ENCODE results near the gene FBN3. TPM values are rescaled to one million over a fixed set of nuclear protein-coding genes. Genes with fewer than 3 reads are reported as not detected.
"Not testable (repeated sequence)": the region's sequence is repeated elsewhere in the genome, so short reads cannot be mapped to it uniquely, and the experiment has no call there.

The FBN3 gene
- polyA plus RNA-seq, 1 donor from 2014 or later = 52.7 TPM

DNA sequence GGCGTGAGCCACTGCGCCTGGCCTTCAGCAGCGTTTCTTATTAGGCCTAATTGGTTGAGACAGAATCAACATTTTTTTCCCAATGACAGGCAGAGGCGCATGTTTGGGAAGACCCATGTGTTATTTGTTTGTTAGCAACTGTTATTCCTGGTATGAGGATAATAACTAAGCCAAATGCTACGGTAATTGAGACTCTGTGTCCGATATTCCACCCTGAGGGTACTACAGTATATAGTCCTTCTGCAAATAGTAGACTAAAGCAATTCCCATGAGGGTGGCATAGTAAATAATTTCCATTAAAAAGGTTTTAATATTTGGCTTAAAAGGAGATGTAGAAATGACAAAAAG lies 115.2 kb downstream of the FBN3 start:
- Histone ChIP-seq H3K27me3 (ENCODE audit: insufficient read depth, low read depth, low read length) (no peaks in the 10 kb centered on the region), H3K27ac (ENCODE audit: low read length) (no peak overlapping the region), H3K4me2 (ENCODE audit: low read length) (no peak overlapping the region), H4K20me1 (ENCODE audit: insufficient read depth) (no peaks in the 10 kb centered on the region), H3K36me3 (ENCODE audit: insufficient read depth, low read length) (no peaks in the 10 kb centered on the region), H2AFZ (ENCODE audit: low read depth, low read length) (no peak overlapping the region), H3F3A (ENCODE audit: insufficient read depth, low read length, poor library complexity, severe bottlenecking) (no peaks in the 10 kb centered on the region), H3K4me3 (ENCODE audit: low read length) (no peak overlapping the region), H3K9ac (ENCODE audit: low read length) (no peak overlapping the region), H3K79me2 (replicated peaks; ENCODE audit: insufficient read depth, low read length) (no peaks in the 10 kb centered on the region), H3K9me3 (ENCODE audit: low read length) (no peaks in the 10 kb centered on the region), H3K9me2 (ENCODE audit: insufficient read depth, low read length) (no peaks in the 10 kb centered on the region)
- TF ChIP-seq, protein P1, sequence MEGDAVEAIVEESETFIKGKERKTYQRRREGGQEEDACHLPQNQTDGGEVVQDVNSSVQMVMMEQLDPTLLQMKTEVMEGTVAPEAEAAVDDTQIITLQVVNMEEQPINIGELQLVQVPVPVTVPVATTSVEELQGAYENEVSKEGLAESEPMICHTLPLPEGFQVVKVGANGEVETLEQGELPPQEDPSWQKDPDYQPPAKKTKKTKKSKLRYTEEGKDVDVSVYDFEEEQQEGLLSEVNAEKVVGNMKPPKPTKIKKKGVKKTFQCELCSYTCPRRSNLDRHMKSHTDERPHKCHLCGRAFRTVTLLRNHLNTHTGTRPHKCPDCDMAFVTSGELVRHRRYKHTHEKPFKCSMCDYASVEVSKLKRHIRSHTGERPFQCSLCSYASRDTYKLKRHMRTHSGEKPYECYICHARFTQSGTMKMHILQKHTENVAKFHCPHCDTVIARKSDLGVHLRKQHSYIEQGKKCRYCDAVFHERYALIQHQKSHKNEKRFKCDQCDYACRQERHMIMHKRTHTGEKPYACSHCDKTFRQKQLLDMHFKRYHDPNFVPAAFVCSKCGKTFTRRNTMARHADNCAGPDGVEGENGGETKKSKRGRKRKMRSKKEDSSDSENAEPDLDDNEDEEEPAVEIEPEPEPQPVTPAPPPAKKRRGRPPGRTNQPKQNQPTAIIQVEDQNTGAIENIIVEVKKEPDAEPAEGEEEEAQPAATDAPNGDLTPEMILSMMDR (IDR thresholded peaks at IDR 0.05; ENCODE audit: poor library complexity, severe bottlenecking) = no peak
- TF ChIP-seq EZH2 (IDR thresholded peaks at IDR 0.05; ENCODE audit: borderline replicate concordance, insufficient read depth, low read length, poor library complexity, severe bottlenecking) = no peak
- TF ChIP-seq TAF1 (IDR thresholded peaks at IDR 0.05; ENCODE audit: low read depth) = no peak
- TF ChIP-seq SMC3 (conservative IDR thresholded peaks at IDR 0.05; ENCODE audit: poor library complexity) = no peak
- TF ChIP-seq MXI1 (conservative IDR thresholded peaks at IDR 0.05; ENCODE audit: poor library complexity, severe bottlenecking) = no peak
- TF ChIP-seq, protein P2, sequence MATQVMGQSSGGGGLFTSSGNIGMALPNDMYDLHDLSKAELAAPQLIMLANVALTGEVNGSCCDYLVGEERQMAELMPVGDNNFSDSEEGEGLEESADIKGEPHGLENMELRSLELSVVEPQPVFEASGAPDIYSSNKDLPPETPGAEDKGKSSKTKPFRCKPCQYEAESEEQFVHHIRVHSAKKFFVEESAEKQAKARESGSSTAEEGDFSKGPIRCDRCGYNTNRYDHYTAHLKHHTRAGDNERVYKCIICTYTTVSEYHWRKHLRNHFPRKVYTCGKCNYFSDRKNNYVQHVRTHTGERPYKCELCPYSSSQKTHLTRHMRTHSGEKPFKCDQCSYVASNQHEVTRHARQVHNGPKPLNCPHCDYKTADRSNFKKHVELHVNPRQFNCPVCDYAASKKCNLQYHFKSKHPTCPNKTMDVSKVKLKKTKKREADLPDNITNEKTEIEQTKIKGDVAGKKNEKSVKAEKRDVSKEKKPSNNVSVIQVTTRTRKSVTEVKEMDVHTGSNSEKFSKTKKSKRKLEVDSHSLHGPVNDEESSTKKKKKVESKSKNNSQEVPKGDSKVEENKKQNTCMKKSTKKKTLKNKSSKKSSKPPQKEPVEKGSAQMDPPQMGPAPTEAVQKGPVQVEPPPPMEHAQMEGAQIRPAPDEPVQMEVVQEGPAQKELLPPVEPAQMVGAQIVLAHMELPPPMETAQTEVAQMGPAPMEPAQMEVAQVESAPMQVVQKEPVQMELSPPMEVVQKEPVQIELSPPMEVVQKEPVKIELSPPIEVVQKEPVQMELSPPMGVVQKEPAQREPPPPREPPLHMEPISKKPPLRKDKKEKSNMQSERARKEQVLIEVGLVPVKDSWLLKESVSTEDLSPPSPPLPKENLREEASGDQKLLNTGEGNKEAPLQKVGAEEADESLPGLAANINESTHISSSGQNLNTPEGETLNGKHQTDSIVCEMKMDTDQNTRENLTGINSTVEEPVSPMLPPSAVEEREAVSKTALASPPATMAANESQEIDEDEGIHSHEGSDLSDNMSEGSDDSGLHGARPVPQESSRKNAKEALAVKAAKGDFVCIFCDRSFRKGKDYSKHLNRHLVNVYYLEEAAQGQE (IDR thresholded peaks at IDR 0.05; ENCODE audit: borderline replicate concordance) = no peak
- TF ChIP-seq POLR2AphosphoS5 (IDR thresholded peaks at IDR 0.05) = no peak
- no peak for TF ChIP-seq RAD21 (conservative IDR thresholded peaks at IDR 0.05)
- no peak for TF ChIP-seq EP300 (conservative IDR thresholded peaks at IDR 0.05; ENCODE audit: poor library complexity, severe bottlenecking)

GRCh38 chr19:8033287-8034177 lies 115.9 kb downstream of the FBN3 start:
- H3F3A ChIP-seq (ENCODE audit: insufficient read depth, low read length, poor library complexity, severe bottlenecking); H3K27me3 ChIP-seq (ENCODE audit: insufficient read depth, low read depth, low read length); H3K9ac ChIP-seq (ENCODE audit: low read length); H2AFZ ChIP-seq (ENCODE audit: low read depth, low read length); H3K9me3 ChIP-seq (ENCODE audit: low read length); H3K36me3 ChIP-seq (ENCODE audit: insufficient read depth, low read length); H3K9me2 ChIP-seq (ENCODE audit: insufficient read depth, low read length); H4K20me1 ChIP-seq (ENCODE audit: insufficient read depth); H3K4me3 ChIP-seq (ENCODE audit: low read length); H3K4me2 ChIP-seq (ENCODE audit: low read length); H3K79me2 ChIP-seq (replicated peaks; ENCODE audit: insufficient read depth, low read length); H3K27ac ChIP-seq (ENCODE audit: low read length): not testable (repeated sequence)

All from neural cell (in vitro differentiated cells).